H1 (cell line): ENCODE data around the gene MACROD2.

ENCODE experiments used
- ATF3 ChIP-seq: IDR thresholded peaks from 2 replicates; pipeline ENCODE4 v1.6.1; 2011; ENCODE audit warnings: low read depth, mild to moderate bottlenecking, low read length; ENCODE audit not compliant: insufficient read depth
- EGR1 ChIP-seq: IDR thresholded peaks from 2 replicates; pipeline ENCODE4 v1.6.1; 2011; ENCODE audit warnings: low read depth, low read length, borderline replicate concordance
- EZH2 ChIP-seq: fragments of 200-600 bp; sonication (generic); IDR thresholded peaks from 2 replicates; pipeline ENCODE4 v1.7.1; 2012; ENCODE audit warnings: low read depth, mild to moderate bottlenecking, moderate library complexity, low read length, inconsistent platforms; ENCODE audit not compliant: severe bottlenecking
- JUND ChIP-seq: IDR thresholded peaks from 2 replicates; pipeline ENCODE4 v1.6.1; 2011; ENCODE audit warnings: mild to moderate bottlenecking, improper control_type of control experiment, low read length
- MAFK ChIP-seq: IDR thresholded peaks from 2 replicates; pipeline ENCODE4 v1.6.1; 2012; ENCODE audit warnings: low read depth, mild to moderate bottlenecking, improper control_type of control experiment, low read length
- POLR2A ChIP-seq, 2 experiments: IDR thresholded peaks; 1 replicate in 1 of 2; 2 replicates in 1 of 2; pipeline ENCODE4 v1.6.1; 2011; ENCODE audit warnings: low read depth in 2 of 2, low read length in 2 of 2, mild to moderate bottlenecking in 2 of 2; ENCODE audit errors: control extremely low read depth in 1 of 2
- POLR2AphosphoS5 ChIP-seq: IDR thresholded peaks from 2 replicates; pipeline ENCODE4 v1.6.1; 2011; ENCODE audit warnings: low read depth, low read length
- TAF1 ChIP-seq: IDR thresholded peaks from 2 replicates; pipeline ENCODE4 v1.6.1; 2011; ENCODE audit warnings: mild to moderate bottlenecking, low read depth, low read length
- TCF12 ChIP-seq: IDR thresholded peaks from 2 replicates; pipeline ENCODE4 v1.6.1; 2011; ENCODE audit warnings: low read depth, mild to moderate bottlenecking, low read length
- ZNF274 ChIP-seq: IDR thresholded peaks from 2 replicates; pipeline ENCODE4 v1.7.0; 2012; ENCODE audit warnings: low read length, borderline replicate concordance; ENCODE audit errors: extremely low read depth
- TF ChIP-seq, protein P1 (sequence below), 3 experiments: IDR thresholded peaks; 1 replicate in 2 of 3; 2 replicates in 1 of 3; pipeline versions ENCODE4 v1.5.1 to v1.6.1; 2011; ENCODE audit warnings: low read length in 3 of 3, mild to moderate bottlenecking in 3 of 3, inconsistent platforms in 2 of 3, low read depth in 1 of 3, moderate library complexity in 1 of 3; ENCODE audit not compliant: insufficient read depth in 1 of 3; ENCODE audit errors: control extremely low read depth in 1 of 3

DNA sequence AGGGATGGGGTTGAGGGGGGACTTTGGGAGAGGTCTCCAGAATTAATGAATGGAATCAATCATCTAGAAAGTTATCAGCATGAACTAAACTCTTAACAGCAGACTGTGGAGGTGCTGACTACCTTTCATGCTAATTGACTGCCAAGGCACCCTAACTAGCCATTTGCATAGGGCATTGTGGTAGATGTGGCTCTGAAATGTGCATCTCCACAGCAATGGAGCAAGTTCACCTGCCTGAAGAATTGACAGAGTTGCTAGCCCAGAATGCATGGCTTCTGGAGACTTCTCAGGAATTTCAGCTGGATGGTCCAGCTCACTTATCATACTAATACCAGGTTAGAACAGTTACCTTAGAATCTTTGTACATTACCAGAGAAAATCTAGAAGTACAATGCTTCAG is 1832.3 kb downstream of the MACROD2 start:
- TF ChIP-seq POLR2AphosphoS5 (no peak), EZH2 (no peak), ZNF274 (no peak), EGR1 (no peak), MAFK (no peak), TCF12 (no peak), JUND (no peak), POLR2A (IDR thresholded peaks at IDR 0.05; ENCODE audit: control extremely low read depth in 1 of 2, low read depth in 2 of 2, low read length in 2 of 2) (no peak), ATF3 (no peak), TAF1 (no peak)
- TF ChIP-seq, protein P1, sequence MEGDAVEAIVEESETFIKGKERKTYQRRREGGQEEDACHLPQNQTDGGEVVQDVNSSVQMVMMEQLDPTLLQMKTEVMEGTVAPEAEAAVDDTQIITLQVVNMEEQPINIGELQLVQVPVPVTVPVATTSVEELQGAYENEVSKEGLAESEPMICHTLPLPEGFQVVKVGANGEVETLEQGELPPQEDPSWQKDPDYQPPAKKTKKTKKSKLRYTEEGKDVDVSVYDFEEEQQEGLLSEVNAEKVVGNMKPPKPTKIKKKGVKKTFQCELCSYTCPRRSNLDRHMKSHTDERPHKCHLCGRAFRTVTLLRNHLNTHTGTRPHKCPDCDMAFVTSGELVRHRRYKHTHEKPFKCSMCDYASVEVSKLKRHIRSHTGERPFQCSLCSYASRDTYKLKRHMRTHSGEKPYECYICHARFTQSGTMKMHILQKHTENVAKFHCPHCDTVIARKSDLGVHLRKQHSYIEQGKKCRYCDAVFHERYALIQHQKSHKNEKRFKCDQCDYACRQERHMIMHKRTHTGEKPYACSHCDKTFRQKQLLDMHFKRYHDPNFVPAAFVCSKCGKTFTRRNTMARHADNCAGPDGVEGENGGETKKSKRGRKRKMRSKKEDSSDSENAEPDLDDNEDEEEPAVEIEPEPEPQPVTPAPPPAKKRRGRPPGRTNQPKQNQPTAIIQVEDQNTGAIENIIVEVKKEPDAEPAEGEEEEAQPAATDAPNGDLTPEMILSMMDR (IDR thresholded peaks at IDR 0.05; ENCODE audit: control extremely low read depth in 1 of 3, insufficient read depth in 1 of 3, low read depth in 1 of 3, low read length in 3 of 3), result no peak
